Pons (tissue), 1 donor: ENCODE results near the gene ADRA1B.
A peak's percentile ranks its signal among the peaks of the same experiment; 100 is the strongest.
"Not testable (repeated sequence)": the region's sequence is repeated elsewhere in the genome, so short reads cannot be mapped to it uniquely, and the experiment has no call there.

Experiments used
- DNase-seq: peaks from one replicate; pipeline ENCODE4 v3.0.0-alpha.2; 2016; ENCODE audit warnings: low spot score

The ADRA1B gene

DNA sequence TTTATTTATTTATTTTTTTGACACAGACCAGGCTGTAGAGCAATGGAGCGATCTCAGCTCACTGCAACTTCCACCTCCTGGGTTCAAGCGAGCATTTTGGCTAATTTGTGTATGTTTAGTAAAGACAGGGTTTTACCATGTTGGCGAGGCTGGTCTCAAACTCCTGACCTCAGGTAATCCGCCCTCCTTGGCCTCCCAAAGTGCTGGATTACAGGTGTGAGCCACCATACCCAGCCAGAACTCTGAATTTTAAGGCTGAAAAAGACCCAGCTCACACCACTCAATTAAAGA, 49.5 kb downstream of the ADRA1B start:
- DNase-seq, result not testable (repeated sequence)

DNA sequence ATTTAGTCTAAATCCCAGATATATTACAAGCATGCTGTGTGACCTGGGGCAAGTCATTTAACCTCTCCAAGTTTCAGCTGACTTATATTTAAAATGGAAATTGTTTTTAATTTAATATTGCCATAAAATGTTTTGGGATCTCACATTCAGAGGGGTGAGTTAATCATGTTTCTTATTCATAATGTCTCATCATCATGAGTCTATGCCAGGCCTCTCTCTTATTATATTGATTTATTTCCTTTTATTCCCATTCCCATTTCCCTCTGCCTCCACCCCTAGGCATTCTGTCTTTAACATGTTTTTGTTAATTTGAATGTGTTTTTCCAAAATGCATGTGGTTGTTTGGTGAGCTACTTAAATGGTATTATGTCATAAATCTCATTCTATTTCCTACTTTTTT, 53.7 kb downstream of the ADRA1B start:
- DNase-seq, result no peak

DNA sequence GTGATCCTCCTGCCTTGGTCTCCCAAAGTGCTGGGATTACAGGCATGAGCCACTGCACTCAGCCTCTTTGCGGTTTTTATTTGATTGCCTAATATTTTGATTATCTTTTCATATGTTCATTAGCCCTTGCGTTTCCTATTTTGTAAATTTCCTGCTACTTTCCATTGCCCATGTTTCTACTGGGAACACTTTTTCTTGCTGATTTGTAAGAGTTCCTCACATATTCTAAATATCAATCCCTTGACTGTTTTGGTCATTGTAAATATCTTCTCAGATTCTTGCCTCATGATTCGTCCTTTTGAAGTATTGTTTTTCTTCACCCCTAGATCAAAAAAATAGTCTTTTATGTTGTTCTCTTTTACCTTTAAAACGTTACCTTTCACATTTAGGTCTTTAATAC, 54.8 kb downstream of the ADRA1B start:
- no peak for DNase-seq

DNA sequence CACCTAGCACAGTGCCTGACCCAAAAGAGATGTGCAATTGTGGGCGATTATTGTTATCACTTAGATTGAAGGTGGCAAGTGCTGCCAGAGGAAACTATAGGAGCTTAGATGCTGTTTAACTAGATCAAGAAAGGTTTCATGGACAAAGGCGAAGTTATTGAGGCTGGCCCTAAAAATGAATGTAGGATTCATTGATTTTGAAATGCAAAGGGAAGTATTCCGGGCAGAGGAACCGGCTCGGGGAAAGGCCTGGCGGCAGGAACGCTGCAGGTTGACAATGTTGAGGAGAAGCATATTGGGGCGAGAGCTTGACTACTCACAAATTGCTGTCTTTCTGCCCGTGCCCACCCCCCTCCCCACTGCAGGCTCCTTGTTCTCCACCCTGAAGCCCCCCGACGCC, 55.2 kb downstream of the ADRA1B start:
- DNase-seq, result no peak

DNA sequence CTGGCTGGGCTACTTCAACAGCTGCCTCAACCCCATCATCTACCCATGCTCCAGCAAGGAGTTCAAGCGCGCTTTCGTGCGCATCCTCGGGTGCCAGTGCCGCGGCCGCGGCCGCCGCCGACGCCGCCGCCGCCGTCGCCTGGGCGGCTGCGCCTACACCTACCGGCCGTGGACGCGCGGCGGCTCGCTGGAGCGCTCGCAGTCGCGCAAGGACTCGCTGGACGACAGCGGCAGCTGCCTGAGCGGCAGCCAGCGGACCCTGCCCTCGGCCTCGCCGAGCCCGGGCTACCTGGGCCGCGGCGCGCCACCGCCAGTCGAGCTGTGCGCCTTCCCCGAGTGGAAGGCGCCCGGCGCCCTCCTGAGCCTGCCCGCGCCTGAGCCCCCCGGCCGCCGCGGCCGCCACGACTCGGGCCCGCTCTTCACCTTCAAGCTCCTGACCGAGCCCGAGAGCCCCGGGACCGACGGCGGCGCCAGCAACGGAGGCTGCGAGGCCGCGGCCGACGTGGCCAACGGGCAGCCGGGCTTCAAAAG, 55.7 kb downstream of the ADRA1B start:
- no peak for DNase-seq

DNA sequence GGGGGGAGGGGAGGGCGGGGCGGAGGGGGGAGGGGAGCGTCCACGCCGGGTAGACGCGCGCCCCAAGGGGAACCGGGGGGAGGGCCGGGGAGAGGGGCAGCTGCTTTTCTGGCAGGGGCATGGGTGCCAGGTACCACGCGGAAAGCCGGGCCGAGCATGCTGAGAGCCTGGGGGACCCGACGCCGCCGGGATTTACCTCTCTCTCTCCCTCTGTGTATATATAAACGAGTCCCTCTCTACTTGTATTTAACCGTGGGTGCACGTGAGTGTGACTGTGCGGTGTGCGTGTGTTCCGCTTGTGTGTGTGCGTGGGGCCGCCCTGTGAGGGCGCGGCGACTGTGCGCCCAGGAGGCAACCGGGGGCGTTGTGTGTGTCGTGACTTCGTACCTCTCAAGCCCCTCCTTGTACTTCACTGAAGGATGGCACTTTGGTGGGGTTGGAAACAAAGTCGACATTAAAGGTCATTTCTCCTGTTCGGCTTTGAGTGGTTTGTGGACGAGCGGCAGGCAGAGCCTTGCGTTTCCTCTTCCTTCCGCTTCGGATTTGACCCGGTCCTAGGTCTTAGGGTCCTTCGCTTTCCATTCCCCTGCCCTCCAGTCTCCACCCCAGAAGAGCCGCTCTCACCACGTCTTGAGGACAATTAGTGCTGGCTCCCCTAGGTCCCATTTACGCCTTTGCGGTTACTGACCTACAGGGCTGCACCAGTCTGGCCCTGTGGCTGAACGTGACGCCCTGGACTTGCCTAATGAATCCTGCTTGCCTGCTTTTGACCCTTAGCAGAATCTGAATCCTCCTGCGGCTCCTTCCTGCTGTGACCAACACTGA, 56.5 kb downstream of the ADRA1B start:
- no peak for DNase-seq

DNA sequence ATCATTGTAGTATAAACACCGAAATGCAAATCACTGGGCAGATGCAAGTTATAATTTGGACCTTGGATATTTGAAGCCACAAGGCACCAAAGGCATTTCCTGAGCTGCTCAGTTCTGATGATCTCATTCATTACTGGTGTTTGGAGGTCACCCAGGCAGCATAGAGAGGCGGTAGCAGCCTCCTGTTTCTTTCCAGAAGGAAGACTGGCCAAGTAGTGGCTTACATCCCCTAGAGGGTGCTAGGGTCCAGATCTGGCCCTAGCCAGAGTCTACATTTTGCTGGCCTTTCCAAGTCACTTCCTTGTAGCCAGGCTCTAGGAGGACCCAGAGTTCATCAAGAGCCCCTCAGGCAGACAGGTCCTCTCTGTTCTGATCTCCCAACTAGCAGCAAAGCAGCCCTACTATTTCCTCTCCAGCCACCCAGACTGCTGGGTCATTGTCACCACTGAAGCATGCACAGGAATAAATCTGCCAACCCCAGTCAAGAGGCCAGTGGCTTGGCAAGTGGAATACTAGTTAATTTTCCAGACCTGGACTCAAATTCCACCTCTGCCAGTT, 59.3 kb downstream of the ADRA1B start:
- no peak for DNase-seq

DNA sequence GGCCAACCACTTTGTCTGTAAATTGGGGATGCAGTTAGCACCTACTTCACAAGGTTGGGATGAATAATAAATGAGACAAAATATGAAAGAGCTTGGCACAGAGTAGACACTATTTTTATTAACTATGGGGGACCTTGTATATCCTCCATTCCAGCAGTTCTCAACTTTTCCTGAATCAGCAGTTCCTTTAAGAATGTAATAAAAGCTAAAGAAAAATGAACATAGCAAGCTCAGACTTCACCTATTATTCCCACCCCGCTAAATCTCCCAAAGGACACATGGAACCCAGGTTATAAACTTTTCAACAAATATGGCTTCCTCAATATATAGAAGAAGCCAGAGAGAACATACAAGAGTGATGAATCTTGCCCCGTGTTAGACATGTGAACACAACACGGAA, 60.6 kb downstream of the ADRA1B start:
- DNase-seq, result no peak

DNA sequence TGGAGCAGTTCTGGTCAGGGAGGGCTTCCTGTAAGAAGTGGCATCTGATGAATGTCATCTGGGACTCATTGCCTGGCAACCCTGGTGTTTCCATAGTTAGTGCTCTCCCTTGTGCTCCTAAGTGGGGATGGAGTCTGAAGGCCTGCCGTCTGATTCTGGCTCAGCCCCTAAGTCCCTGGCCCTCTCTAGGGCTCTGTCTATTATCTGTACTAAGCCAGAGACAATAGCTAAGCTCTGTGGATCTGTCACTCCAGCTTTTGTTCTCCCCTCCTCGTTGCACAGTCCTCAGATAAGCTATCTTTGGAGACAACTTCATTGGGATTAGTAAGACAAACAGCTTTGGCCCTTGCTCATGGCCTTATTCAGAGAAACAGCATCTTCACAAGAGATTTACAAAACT, 62.1 kb downstream of the ADRA1B start:
- DNase-seq, result no peak

DNA sequence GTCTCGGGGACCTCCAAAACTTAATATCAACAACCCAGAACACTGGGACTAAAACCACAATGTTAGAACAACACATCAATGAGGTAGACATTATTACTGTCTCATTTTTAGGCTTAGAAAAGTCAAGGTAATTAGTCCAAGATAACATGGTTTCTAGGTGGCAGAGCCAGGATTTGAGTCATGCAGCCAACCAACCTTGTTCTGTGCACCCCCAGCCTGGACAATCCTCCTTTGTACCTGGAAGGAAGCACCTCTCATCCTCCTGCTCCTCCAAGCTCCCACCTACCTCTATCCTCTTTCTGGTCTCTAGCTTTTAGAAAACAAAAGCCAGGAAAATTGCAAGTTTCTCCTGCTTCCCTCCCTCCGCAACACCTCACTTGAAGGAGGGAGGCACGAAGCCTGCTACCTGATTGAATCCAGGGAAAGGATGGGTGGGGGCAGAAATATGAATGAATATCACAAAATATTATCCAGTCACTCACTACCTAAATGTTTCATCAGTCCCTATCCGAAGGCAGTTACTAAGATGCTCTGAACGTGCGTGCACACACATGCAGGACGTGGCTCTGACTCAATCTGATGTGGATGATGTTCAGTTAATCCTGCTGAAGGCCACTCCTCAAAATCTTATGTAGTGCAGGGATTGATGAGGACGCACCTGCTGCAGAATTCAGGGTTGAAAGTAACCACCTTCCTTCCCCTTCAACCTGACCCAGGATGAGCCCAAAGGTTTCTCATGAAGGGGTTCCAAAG, 66.3 kb downstream of the ADRA1B start:
- DNase-seq, result no peak

DNA sequence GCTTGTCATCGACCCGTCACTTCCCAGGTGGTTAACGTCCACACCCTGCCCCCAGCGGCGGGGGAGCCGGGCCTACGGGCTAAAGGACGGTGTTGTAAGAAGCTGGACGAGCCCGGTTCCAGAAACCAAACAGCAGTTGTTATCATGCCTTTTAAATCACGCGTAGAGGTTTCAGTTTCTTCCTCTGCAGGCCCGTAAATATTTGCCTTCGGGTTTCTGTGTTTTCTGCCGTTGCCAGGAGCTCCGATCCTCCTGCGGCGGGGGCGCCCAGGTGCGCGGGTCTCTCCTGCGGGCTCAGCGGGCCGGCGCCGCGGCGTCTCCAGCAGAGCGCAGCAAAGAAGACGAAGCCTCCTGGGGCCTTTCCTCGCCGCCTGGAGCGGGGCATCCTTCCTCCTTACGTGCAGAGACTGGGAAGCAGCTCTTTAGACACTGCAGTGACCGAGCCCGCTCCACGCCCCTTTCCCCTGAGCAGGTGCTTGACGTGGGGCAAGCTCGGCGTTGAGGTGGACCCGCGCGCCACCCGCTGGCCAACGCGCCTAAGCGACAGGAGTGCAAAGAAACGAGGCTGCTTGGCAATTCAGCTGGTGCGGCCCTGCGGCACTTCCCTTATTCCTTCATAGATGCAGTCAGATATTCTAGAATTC, 70.9 kb downstream of the ADRA1B start:
- DNase-seq, result peak; percentile 30

DNA sequence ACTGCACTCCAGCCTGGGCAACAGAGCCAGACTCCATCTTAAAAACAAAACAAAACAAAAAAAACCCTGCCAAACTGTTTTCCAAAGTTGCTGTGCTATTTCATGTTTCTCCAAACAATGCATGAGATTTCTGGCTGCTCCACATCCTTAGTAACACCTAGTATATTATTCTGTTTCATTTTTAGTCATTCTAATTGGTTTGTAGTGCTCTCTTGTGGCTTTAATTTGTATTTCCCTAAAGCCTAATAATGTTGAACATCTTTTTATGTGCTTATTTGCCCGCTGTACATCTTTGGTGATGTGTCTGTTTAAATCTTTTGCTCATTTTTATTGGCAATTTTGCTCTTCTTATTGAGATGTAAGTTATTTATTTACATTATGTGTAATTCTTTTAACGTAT, 74.2 kb downstream of the ADRA1B start:
- no peak for DNase-seq

DNA sequence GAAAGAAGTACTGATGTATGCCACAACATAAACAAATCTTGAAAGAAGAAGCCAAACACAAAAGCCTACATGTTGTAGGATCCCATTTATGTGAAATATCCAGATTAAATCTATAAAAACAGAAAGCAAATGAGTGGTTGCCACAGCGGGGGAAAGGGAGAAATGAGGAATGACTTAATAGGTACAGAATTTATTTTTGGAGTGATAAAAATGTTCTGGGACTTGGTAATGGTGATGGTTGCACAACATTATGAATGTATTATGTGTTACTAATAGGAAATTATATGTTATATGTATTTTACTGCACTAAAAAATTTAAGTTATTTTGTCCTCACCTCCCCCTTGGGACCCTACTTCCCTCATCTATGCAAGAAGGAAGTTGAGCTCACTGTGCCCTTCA, 76.3 kb downstream of the ADRA1B start:
- no peak for DNase-seq

DNA sequence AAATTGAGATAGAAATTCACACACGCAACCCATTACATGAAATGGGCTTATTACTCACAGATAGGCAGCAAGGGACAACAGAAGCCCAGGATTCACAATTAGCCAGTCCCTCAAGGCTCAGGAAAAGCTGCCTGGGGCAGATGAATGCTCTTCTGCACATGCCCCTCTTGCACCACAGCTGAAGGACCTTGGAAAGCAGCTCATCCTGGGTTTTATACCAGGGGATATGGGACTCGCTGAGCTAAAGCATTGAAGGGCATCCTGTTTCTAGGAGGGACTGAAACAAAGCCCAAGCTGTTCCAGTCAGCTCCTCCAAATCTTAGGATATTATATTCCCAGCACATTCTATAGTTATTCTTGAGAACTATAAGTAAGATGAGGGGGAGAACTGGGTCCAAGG, 76.9 kb downstream of the ADRA1B start:
- no peak for DNase-seq

DNA sequence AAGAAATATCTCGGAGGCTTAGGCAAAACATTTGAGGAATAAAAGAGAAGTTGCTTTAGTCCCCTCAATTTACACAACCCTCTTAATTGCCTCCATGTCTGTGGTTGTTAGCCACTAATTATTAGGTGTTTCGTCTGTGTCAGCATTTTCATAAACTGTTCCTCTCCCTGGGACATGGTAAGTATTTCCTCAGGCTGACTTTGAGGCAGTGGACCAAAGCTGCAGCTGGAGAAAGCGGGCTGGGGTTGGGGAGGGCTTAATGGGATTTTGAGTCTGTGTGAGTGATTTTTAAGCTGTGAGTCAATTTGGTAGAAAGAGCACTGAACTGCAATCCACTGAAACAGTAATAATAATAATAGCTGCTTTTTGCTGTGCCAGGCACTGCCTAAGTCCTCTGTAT, 79.6 kb downstream of the ADRA1B start:
- no peak for DNase-seq

DNA sequence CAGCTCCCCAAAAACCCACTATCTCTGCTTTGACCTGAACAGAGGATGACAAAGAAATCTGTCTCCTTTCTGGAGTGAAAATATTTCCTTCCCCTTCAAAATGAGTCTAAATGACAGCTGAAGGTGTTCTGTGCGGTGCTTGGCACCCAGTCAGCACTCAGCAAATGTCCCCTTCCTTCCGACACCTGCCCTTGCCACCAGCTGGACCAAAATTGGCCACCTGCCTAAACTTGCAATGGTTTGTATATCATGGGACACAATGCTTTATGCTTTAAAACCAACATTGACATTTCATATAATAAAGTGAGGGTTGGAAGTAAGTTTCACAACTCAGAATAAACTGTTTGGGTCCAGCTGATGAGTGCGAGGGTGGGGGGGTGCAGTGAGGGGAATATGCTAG, 85.2 kb downstream of the ADRA1B start:
- no peak for DNase-seq

DNA sequence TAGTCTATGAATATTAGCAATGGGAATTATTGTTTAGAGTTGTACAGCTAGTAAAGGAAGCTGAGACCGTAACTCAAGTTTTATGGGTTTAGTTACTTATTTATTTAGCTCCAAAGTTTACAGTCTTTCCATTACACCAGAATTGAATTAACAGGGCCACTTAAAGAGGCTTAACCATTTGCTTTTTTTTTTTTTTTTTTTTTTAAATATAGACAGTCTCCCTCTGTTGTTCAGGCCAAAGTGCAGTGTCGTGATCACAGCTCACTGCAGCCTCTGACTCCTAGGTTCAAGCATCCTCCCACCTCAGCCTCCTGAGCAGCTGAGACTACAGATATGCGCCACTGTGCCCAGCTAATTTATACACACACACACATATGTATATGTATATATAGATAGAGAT, 91.2 kb downstream of the ADRA1B start:
- no peak for DNase-seq

DNA sequence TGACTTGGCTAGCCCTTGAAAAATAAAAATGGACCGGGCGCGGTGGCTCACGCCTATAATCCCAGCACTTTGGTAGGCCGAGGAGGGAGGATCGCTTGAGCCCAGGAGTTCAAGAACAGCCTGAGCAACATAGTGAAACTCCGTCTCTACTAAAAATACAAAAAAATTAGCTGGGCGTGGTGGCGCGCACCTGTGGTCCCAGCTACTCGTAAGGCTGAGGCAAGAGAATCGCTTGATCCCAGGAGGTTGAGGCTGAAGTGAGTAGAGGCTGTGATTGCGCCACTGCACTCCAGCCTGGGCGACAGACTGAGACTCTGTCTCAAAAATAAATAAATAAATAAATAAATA, 92.2 kb downstream of the ADRA1B start:
- DNase-seq, result not testable (repeated sequence)

DNA sequence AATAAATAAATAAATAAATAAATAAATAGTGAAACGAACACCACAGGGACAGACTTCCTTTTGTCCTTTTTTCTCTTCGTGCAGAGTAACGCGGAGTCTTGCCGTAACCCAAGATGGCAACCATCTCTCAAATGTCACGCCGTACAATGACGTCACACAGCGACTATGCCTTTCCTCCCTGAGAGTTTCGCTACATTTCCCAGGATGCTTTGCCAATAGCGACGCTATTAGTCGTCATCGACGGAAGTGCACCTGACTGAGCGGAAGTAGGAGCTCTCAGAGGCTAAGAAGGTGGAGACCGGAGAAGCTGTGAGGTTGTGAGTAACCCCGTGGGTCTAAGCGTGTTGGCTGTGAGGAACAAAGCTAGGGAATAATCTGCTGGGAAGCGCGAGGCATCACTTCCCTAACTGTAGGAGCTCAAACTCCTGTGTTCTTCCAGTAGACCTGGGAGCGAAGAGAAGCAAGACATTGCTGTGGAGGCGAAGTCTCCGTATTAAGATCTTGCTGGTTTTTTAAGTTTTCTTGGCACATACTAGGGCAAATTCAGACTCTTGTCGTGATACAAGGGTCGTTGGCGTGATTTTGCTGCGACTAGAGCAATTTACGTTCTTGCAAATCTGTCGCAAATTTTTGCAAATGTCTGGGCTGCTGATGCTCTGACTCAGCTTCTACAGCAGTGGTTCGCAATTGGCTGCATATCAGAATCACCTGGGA, 92.8 kb downstream of the ADRA1B start, which contains the start of gene TTC1:
TTC1 (plus strand) TSS at position 263 of the 714 bp plus-strand sequence. CDS start 1,390 bp downstream, outside the sequence.
- peak; percentile 100 for DNase-seq

DNA sequence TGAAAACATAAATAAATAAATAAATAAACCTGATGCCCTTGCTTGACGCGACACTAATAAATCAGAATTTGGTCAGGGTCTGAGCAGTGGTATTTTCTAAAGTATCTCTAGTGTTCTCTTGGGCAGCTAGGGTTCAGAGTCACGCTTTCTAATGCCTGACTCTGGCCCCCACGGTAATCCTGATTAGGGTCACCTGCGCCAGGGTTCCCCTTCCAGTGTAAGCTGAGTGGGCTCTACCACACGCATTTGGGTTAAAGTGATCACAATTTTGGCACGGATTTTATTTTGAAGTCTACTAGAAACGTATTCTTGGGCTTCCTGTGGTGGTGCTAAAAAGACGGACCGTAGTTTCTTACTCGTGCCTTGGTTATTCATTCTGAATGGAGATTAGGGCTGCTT, 93.3 kb downstream of the ADRA1B start:
- DNase-seq, result peak; percentile 14

DNA sequence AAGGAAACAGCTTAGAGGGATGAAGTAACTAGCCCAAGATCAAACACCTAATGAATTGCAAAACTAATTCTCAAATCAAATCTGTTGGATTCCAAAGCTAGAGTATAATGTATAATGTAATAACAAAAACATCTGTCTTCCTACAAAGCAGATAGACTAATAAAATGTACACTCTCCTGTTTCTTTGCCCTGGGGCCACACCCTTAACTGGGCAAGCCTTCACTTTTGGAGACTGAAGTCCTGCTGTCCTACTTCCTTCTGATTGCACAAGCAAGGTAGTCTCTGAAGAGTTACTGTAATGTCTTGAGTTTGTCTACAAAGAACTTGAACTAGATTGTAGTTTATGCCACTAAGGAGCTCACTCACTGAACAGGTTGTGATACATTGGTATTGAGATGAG, 95.2 kb downstream of the ADRA1B start:
- no peak for DNase-seq

DNA sequence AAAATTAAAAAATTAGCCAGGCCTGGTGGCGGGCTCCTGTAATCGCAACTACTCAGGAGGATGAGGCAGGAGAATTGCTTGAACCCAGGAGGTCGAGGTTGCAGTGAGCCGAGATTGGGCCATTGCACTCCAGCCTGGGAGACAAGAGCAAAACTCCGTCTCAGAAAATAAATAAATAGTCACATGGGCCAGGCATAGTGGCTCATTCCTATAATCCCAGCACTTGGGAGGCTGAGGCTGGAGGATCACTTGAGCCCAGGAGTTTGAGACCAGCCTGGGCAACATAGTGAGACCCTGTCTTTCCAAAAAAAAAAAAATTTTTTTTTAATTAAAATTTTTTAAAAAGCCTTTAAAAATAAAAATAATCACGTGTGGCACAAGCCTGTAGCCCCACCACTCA, 97.9 kb downstream of the ADRA1B start:
- not testable (repeated sequence) for DNase-seq
